Esophagus muscularis mucosa (tissue), 4 donors: ENCODE data around the gene OR10H5.

ENCODE experiments used
- CTCF ChIP-seq, 3 experiments: fragments of 200-600 bp in 2 of 3; fragments of 450-650 bp in 1 of 3; sonication (generic) in 2 of 3; IDR thresholded peaks; one replicate each; pipeline ENCODE4 v1.5.1; 2017 to 2019; ENCODE audit warnings: antibody characterized with exemption in 3 of 3, mild to moderate bottlenecking in 2 of 3, moderate library complexity in 1 of 3
- EP300 ChIP-seq: sonication (generic); formaldehyde crosslinking; IDR thresholded peaks from one replicate; pipeline ENCODE4 v1.6.1; 2017; ENCODE audit warnings: antibody characterized with exemption
- POLR2A ChIP-seq: fragments of 450-650 bp; IDR thresholded peaks from one replicate; pipeline ENCODE4 v1.6.1; 2017; ENCODE audit warnings: antibody characterized with exemption, moderate library complexity, mild to moderate bottlenecking, low read depth

- no peak for TF ChIP-seq CTCF (IDR thresholded peaks at IDR 0.05)
- no peak for TF ChIP-seq EP300
- no peak for TF ChIP-seq POLR2A
These were observed 12.2 kb upstream of the OR10H5 start for GRCh38 chr19:15775249-15775648.
